ENCODE measurements around the gene STRADA. TPM values are rescaled to one million over a fixed set of nuclear protein-coding genes. Genes with fewer than 3 reads are reported as not detected.
A peak's percentile ranks its signal among the peaks of the same experiment; 100 is the strongest.

Gene STRADA
- total RNA-seq, 6 donors from 2014 or later = 18.7 to 60.8 (median 32.4) TPM

DNA sequence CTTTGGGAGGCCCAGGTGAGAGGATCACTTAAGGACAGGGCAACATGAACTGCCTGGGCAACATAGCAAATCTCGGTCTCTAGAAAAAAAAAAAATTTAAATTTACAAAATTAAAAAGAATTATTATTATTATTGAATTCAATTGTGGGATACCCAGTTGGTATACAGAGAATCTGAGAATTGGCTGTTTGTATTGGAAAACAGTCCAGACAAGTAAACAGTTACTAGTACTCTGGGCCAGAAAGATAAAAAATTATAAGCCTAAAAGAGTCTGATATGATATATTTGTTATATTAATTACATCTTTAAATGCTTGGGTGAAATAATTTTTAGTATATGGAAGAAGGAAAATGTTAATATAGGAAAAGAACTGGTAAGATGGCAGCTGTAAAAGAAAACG, 16.8 kb upstream of the STRADA start:
- Histone ChIP-seq H3K4me3 (no peak overlapping the region), H3K27ac (no peak overlapping the region), H3K27me3 (no peaks in the 10 kb centered on the region), H3K4me1 (peaks cover 0 to 10% (median 2%) of the 10 kb centered on the region in 4 donors), H3K36me3 (peaks cover 35 to 93% (median 56%) of the 10 kb centered on the region in 4 donors), H3K9me3 (no peaks in the 10 kb centered on the region)
- no peak for DNase-seq
- no peak for ATAC-seq (ENCODE audit: low FRiP score in 2 of 2)
- TF ChIP-seq EP300 (IDR thresholded peaks at IDR 0.05) (no peak), POLR2A (IDR thresholded peaks at IDR 0.05) (no peak), POLR2AphosphoS5 (IDR thresholded peaks at IDR 0.05) (no peak)
- TF ChIP-seq, protein P1, sequence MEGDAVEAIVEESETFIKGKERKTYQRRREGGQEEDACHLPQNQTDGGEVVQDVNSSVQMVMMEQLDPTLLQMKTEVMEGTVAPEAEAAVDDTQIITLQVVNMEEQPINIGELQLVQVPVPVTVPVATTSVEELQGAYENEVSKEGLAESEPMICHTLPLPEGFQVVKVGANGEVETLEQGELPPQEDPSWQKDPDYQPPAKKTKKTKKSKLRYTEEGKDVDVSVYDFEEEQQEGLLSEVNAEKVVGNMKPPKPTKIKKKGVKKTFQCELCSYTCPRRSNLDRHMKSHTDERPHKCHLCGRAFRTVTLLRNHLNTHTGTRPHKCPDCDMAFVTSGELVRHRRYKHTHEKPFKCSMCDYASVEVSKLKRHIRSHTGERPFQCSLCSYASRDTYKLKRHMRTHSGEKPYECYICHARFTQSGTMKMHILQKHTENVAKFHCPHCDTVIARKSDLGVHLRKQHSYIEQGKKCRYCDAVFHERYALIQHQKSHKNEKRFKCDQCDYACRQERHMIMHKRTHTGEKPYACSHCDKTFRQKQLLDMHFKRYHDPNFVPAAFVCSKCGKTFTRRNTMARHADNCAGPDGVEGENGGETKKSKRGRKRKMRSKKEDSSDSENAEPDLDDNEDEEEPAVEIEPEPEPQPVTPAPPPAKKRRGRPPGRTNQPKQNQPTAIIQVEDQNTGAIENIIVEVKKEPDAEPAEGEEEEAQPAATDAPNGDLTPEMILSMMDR (IDR thresholded peaks at IDR 0.05) = no peak
- 79 to 89% methylated on average over 2 of the region's 2 CpGs for WGBS, 2 donors

DNA sequence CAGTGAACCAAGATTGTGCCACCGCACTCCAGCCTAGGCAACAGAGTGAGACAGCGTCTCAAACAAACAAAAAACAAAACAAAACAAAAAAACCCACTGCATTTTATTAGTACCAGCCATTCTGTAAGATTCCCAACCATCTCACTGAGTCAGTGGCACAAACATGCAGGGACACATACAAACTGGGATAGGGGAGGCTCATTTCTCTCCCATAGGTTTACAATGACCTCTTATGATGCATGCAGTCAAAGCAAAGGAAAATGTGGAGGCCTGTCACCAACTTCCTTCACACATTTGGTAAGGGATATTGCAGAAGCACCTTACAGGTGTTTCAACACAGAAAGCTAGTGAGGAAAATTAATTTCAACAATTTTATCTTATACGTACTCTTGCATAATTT, 12.4 kb upstream of the STRADA start:
- Histone ChIP-seq H3K4me1 (peaks cover 0 to 4% (median 1%) of the 10 kb centered on the region in 4 donors), H3K36me3 (peaks cover 23 to 96% (median 67%) of the 10 kb centered on the region in 4 donors), H3K27me3 (no peaks in the 10 kb centered on the region), H3K9me3 (no peaks in the 10 kb centered on the region), H3K4me3 (no peak overlapping the region), H3K27ac (peak overlapping the region in 2 of 4 donors; percentile 40 to 53)
- TF ChIP-seq POLR2AphosphoS5 (IDR thresholded peaks at IDR 0.05) (no peak), EP300 (IDR thresholded peaks at IDR 0.05) (no peak), POLR2A (IDR thresholded peaks at IDR 0.05) (no peak)
- TF ChIP-seq, protein P1 (IDR thresholded peaks at IDR 0.05) = no peak
- DNase-seq (no peak), ATAC-seq (ENCODE audit: low FRiP score in 2 of 2) (no peak)
- 91 to 96% methylated on average over 3 of the region's 3 CpGs for WGBS, 2 donors

DNA sequence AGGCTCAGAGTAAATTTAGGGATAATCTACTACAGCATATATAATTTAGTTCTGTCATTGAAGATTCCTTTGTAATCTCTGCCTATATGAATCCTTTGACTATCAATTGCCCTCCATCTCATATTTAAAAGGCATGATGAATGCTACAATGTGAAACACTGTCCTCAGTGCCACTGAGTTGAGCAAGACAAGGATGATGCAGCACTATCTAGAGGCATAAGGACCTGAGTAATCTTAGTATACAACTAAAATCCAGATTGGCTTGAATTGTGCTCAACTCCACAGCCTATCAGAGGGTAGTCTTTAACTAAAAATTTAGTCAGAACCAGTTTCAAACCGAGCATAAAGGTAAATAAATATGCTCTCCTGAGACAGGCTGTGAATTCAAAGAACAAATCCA, 11.6 kb upstream of the STRADA start:
- no peak overlapping the region for H3K4me3 ChIP-seq
- H3K9me3 ChIP-seq = no peaks in the 10 kb centered on the region
- no peak for ATAC-seq (ENCODE audit: low FRiP score in 2 of 2)
- H3K4me1 ChIP-seq = peaks cover 0 to 4% (median 1%) of the 10 kb centered on the region in 4 donors
- no peak for TF ChIP-seq POLR2AphosphoS5 (IDR thresholded peaks at IDR 0.05)
- TF ChIP-seq EP300 (IDR thresholded peaks at IDR 0.05) = no peak
- TF ChIP-seq POLR2A (IDR thresholded peaks at IDR 0.05) = no peak
- TF ChIP-seq, protein P1 (IDR thresholded peaks at IDR 0.05) = no peak
- 78 to 88% methylated on average over 1 of the region's 1 CpG for WGBS, 2 donors
- H3K36me3 ChIP-seq = peaks cover 23 to 96% (median 70%) of the 10 kb centered on the region in 4 donors
- H3K27me3 ChIP-seq = no peaks in the 10 kb centered on the region
- no peak for DNase-seq
- peak overlapping the region in 2 of 4 donors; percentile 40 to 53 for H3K27ac ChIP-seq

DNA sequence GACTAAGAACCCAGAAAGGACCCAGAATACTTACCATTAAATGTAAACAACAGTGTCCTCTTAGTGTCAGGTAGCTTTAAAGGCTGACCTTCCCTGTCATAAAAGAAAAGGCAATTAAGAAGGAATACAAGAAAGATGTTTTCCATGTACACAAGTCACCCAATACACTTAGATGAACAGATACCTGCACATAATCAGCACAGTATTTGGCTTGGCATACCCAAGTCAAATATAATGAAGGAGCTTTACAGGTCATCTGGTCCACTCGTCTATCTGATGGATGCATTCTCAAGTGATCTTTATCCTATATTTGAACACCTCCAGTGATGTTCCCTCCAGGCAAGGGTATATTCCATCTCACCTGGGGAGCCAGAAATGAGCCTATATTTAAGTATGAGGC, 11.1 kb upstream of the STRADA start:
- peak overlapping the region in 1 of 4 donors; percentile 53 for H3K27ac ChIP-seq
- peaks cover 18 to 96% (median 66%) of the 10 kb centered on the region in 4 donors for H3K36me3 ChIP-seq
- DNase-seq (no peak), ATAC-seq (ENCODE audit: low FRiP score in 2 of 2) (no peak)
- TF ChIP-seq POLR2A (IDR thresholded peaks at IDR 0.05) (no peak), EP300 (IDR thresholded peaks at IDR 0.05) (no peak), POLR2AphosphoS5 (IDR thresholded peaks at IDR 0.05) (no peak)
- WGBS, 2 donors = 89 to 95% methylated on average over 1 of the region's 1 CpG
- no peaks in the 10 kb centered on the region for H3K27me3 ChIP-seq
- H3K4me3 ChIP-seq = no peak overlapping the region
- H3K9me3 ChIP-seq = no peaks in the 10 kb centered on the region
- peaks cover 0 to 4% (median 1%) of the 10 kb centered on the region in 4 donors for H3K4me1 ChIP-seq

DNA sequence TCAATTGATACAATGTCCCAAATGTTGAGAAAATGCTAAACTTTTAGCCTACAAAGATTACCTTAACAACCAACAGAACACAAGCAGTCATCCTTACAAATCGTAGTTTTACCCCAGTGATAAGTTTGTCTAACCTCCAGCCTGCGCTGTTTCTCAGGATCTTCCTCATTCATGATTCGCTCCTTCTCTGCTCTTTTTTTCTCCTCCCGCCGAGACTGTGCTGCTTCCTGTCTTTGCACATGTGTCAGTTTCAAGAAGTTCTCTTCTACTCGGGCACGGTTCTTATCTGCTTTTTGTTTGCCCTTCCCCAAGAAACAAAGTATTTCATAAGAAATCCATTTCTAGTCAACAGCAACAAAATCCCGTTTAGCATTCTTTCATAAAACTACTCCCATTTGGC, 10.2 kb upstream of the STRADA start:
- no peak for ATAC-seq (ENCODE audit: low FRiP score in 2 of 2)
- Histone ChIP-seq H3K36me3 (peaks cover 18 to 94% (median 65%) of the 10 kb centered on the region in 4 donors), H3K27ac (no peak overlapping the region), H3K27me3 (no peaks in the 10 kb centered on the region), H3K4me1 (peaks cover 0 to 4% (median 1%) of the 10 kb centered on the region in 4 donors), H3K9me3 (no peaks in the 10 kb centered on the region), H3K4me3 (no peak overlapping the region)
- no peak for TF ChIP-seq EP300 (IDR thresholded peaks at IDR 0.05)
- TF ChIP-seq, protein P1 (IDR thresholded peaks at IDR 0.05) = no peak
- no peak for TF ChIP-seq POLR2AphosphoS5 (IDR thresholded peaks at IDR 0.05)
- no peak for TF ChIP-seq POLR2A (IDR thresholded peaks at IDR 0.05)
- 47 to 60% methylated on average over 8 of the region's 8 CpGs for WGBS, 2 donors
- DNase-seq = peak in 1 of 2 donors; percentile 49
